A549 (cell line): ENCODE data around the gene ARRDC3.

Experiments
- CTCF ChIP-seq: fragments of >200 bp; sonication (Bioruptor Twin); formaldehyde crosslinking; IDR thresholded peaks from 3 replicates; pipeline ENCODE4 v1.5.1; 2016
- MAZ ChIP-seq: fragments of 150-350 bp; IDR thresholded peaks from 2 replicates; pipeline ENCODE4 v1.6.1; 2014; ENCODE audit warnings: antibody characterized with exemption, low read depth, low read length, borderline replicate concordance
- RFX5 ChIP-seq: fragments of 450-650 bp; IDR thresholded peaks from 2 replicates; pipeline ENCODE4 v1.7.1; 2014; ENCODE audit warnings: antibody characterized with exemption, mild to moderate bottlenecking, moderate library complexity
- USF2 ChIP-seq: fragments of 450-650 bp; IDR thresholded peaks from 2 replicates; pipeline ENCODE4 v1.6.1; 2014; ENCODE audit warnings: antibody characterized with exemption

GRCh38 chr5:91352831-91353695 lies 30.1 kb downstream of the ARRDC3 start:
- TF ChIP-seq MAZ (no peak), CTCF (no peak), USF2 (no peak), RFX5 (no peak)
